ENCODE results near the gene RBM42.

RBM42 gene

GRCh38 chr19:35615036-35615435 is 13.8 kb upstream of the RBM42 start:
- no peak for TF ChIP-seq EZH2phosphoT487 (conservative IDR thresholded peaks at IDR 0.05; ENCODE audit: low read length)
- TF ChIP-seq CTCF (IDR thresholded peaks at IDR 0.05; ENCODE audit: insufficient read depth, low read length, poor library complexity, severe bottlenecking): no peak
- no peaks in the 10 kb centered on the region for H3K36me3 ChIP-seq (ENCODE audit: low read length)

GRCh38 chr19:35618857-35619256 is 10.0 kb upstream of the RBM42 start:
- no peaks in the 10 kb centered on the region for H3F3A ChIP-seq (ENCODE audit: insufficient read depth)

More at GRCh38 chr19:35615036-35615435, 13.8 kb upstream of the RBM42 start:
- Histone ChIP-seq H3F3A (ENCODE audit: insufficient read depth) (no peaks in the 10 kb centered on the region), H3K9ac (ENCODE audit: low read length) (no peak overlapping the region), H3K9me2 (replicated peaks; ENCODE audit: insufficient read depth, low read length) (no peaks in the 10 kb centered on the region), H3K79me2 (ENCODE audit: insufficient read depth, low read length) (peaks cover 8% of the 10 kb centered on the region; the same call in 1 of the 2 replicates), H2AFZ (ENCODE audit: low read depth, low read length, severe bottlenecking) (no peak overlapping the region), H3K27ac (ENCODE audit: low read depth, low read length) (no peak overlapping the region), H3K4me2 (ENCODE audit: low read depth, low read length, poor library complexity, severe bottlenecking) (no peak overlapping the region), H4K20me1 (ENCODE audit: low read depth, low read length) (no peaks in the 10 kb centered on the region), H3K9me3 (ENCODE audit: insufficient read depth, low read length) (no peaks in the 10 kb centered on the region), H3K27me3 (ENCODE audit: low read length) (no peaks in the 10 kb centered on the region), H3K4me3 (ENCODE audit: insufficient read depth, low read length, poor library complexity, severe bottlenecking) (no peak overlapping the region)

GRCh38 chr19:35619290-35619923 is 9.4 kb upstream of the RBM42 start:
- TF ChIP-seq CTCF (IDR thresholded peaks at IDR 0.05; ENCODE audit: insufficient read depth, low read length, poor library complexity, severe bottlenecking) (no peak), EZH2phosphoT487 (conservative IDR thresholded peaks at IDR 0.05; ENCODE audit: low read length) (no peak)

More at GRCh38 chr19:35618857-35619256, 10.0 kb upstream of the RBM42 start:
- Histone ChIP-seq H3K9ac (ENCODE audit: low read length) (no peak overlapping the region), H3K36me3 (ENCODE audit: low read length) (no peaks in the 10 kb centered on the region), H3K4me2 (ENCODE audit: low read depth, low read length, poor library complexity, severe bottlenecking) (no peak overlapping the region), H3K79me2 (ENCODE audit: insufficient read depth, low read length) (no peaks in the 10 kb centered on the region), H4K20me1 (ENCODE audit: low read depth, low read length) (no peaks in the 10 kb centered on the region), H3K4me3 (ENCODE audit: insufficient read depth, low read length, poor library complexity, severe bottlenecking) (no peak overlapping the region), H3K9me3 (ENCODE audit: insufficient read depth, low read length) (no peaks in the 10 kb centered on the region), H3K27ac (ENCODE audit: low read depth, low read length) (no peak overlapping the region), H3K9me2 (replicated peaks; ENCODE audit: insufficient read depth, low read length) (no peaks in the 10 kb centered on the region), H2AFZ (ENCODE audit: low read depth, low read length, severe bottlenecking) (no peak overlapping the region), H3K27me3 (ENCODE audit: low read length) (no peaks in the 10 kb centered on the region)
- TF ChIP-seq CTCF (IDR thresholded peaks at IDR 0.05; ENCODE audit: insufficient read depth, low read length, poor library complexity, severe bottlenecking) (no peak), EZH2phosphoT487 (conservative IDR thresholded peaks at IDR 0.05; ENCODE audit: low read length) (no peak)

More at GRCh38 chr19:35619290-35619923, 9.4 kb upstream of the RBM42 start:
- H3F3A ChIP-seq (ENCODE audit: insufficient read depth): no peaks in the 10 kb centered on the region
- H3K27me3 ChIP-seq (ENCODE audit: low read length): no peaks in the 10 kb centered on the region
- no peaks in the 10 kb centered on the region for H3K79me2 ChIP-seq (ENCODE audit: insufficient read depth, low read length)
- no peak overlapping the region for H3K27ac ChIP-seq (ENCODE audit: low read depth, low read length)
- no peaks in the 10 kb centered on the region for H3K9me2 ChIP-seq (replicated peaks; ENCODE audit: insufficient read depth, low read length)
- no peaks in the 10 kb centered on the region for H3K9me3 ChIP-seq (ENCODE audit: insufficient read depth, low read length)
- no peak overlapping the region for H3K4me3 ChIP-seq (ENCODE audit: insufficient read depth, low read length, poor library complexity, severe bottlenecking)
- H4K20me1 ChIP-seq (ENCODE audit: low read depth, low read length): no peaks in the 10 kb centered on the region
- no peak overlapping the region for H3K4me2 ChIP-seq (ENCODE audit: low read depth, low read length, poor library complexity, severe bottlenecking)
- no peak overlapping the region for H3K9ac ChIP-seq (ENCODE audit: low read length)
- no peaks in the 10 kb centered on the region for H3K36me3 ChIP-seq (ENCODE audit: low read length)
- no peak overlapping the region for H2AFZ ChIP-seq (ENCODE audit: low read depth, low read length, severe bottlenecking)

All from SU-DHL-6 (cell line).